Mesothelial cell of epicardium (in vitro differentiated cells): Measurements from ENCODE around the gene SDK1. TPM values are rescaled to one million over a fixed set of nuclear protein-coding genes. Genes with fewer than 3 reads are reported as not detected.

Experiments
- DNase-seq, 2 experiments: peaks; one replicate each; pipeline ENCODE4 v3.0.0; 2021; ENCODE audit warnings: low spot score in 2 of 2; ENCODE audit not compliant: unreplicated experiment in 2 of 2
- H3K27ac Mint-ChIP-seq: 2 replicates; pipeline ENCODE4 v1.8.0; 2021; ENCODE audit warnings: mixed read lengths
- H3K27me3 Mint-ChIP-seq: 2 replicates; pipeline ENCODE4 v1.8.0; 2021; ENCODE audit warnings: low read depth, mixed read lengths
- H3K36me3 Mint-ChIP-seq: 2 replicates; pipeline ENCODE4 v1.8.0; 2021; ENCODE audit warnings: mixed read lengths
- H3K4me1 Mint-ChIP-seq: 2 replicates; pipeline ENCODE4 v1.8.0; 2021; ENCODE audit warnings: mixed read lengths
- H3K4me3 Mint-ChIP-seq: 2 replicates; pipeline ENCODE4 v1.8.0; 2021; ENCODE audit warnings: mild to moderate bottlenecking, moderate library complexity, mixed read lengths
- H3K9me3 Mint-ChIP-seq: 2 replicates; pipeline ENCODE4 v1.8.0; 2021; ENCODE audit warnings: mixed read lengths
- CTCF ChIP-seq: fragments of 200-600 bp; sonication (generic); IDR thresholded peaks from one replicate; pipeline ENCODE4 v1.5.0; 2021; ENCODE audit warnings: antibody characterized with exemption; ENCODE audit not compliant: unreplicated experiment
- total RNA-seq: library from RNA; stranded (reverse); gene quantifications from 3 replicates; pipeline ENCODE4 v1.2.1, GENCODE V29; 2021

Gene SDK1
- total RNA-seq, 1 donor from 2014 or later = 12.8 TPM

- TF ChIP-seq CTCF = no peak
- Mint-ChIP-seq H3K27ac (no peak overlapping the region), H3K27me3 (no peaks in the 10 kb centered on the region), H3K9me3 (peaks cover 27% of the 10 kb centered on the region), H3K36me3 (peaks cover 4% of the 10 kb centered on the region), H3K4me1 (peaks cover 6% of the 10 kb centered on the region), H3K4me3 (no peak overlapping the region)
- no peak for DNase-seq
These were observed 158.1 kb downstream of the SDK1 start for GRCh38 chr7:3459111-3459510.

- Mint-ChIP-seq H3K36me3 (no peaks in the 10 kb centered on the region), H3K27me3 (no peaks in the 10 kb centered on the region), H3K27ac (no peak overlapping the region), H3K4me1 (peaks cover 18% of the 10 kb centered on the region), H3K4me3 (no peak overlapping the region), H3K9me3 (peaks cover 14% of the 10 kb centered on the region)
- no peak for TF ChIP-seq CTCF
- no peak for DNase-seq
These were observed 160.9 kb downstream of the SDK1 start for GRCh38 chr7:3461923-3462322.

- no peaks in the 10 kb centered on the region for H3K27me3 Mint-ChIP-seq
- H3K9me3 Mint-ChIP-seq = peaks cover 3% of the 10 kb centered on the region
- no peak for DNase-seq
- peaks cover 27% of the 10 kb centered on the region for H3K4me1 Mint-ChIP-seq
- no peaks in the 10 kb centered on the region for H3K36me3 Mint-ChIP-seq
- H3K27ac Mint-ChIP-seq = peak overlapping the region; percentile 5
- no peak overlapping the region for H3K4me3 Mint-ChIP-seq
- no peak for TF ChIP-seq CTCF
These were observed 162.6 kb downstream of the SDK1 start for GRCh38 chr7:3463696-3464095.

- no peaks in the 10 kb centered on the region for H3K9me3 Mint-ChIP-seq
- DNase-seq = no peak
- no peak overlapping the region for H3K27ac Mint-ChIP-seq
- peaks cover 40% of the 10 kb centered on the region for H3K4me1 Mint-ChIP-seq
- H3K27me3 Mint-ChIP-seq = no peaks in the 10 kb centered on the region
- H3K4me3 Mint-ChIP-seq = no peak overlapping the region
- H3K36me3 Mint-ChIP-seq = no peaks in the 10 kb centered on the region
- TF ChIP-seq CTCF = no peak
These were observed 164.0 kb downstream of the SDK1 start for GRCh38 chr7:3464900-3465622.

GRCh38 chr7:3466261-3466660 lies 165.2 kb downstream of the SDK1 start:
- H3K4me3 Mint-ChIP-seq = no peak overlapping the region
- no peaks in the 10 kb centered on the region for H3K27me3 Mint-ChIP-seq
- H3K9me3 Mint-ChIP-seq = no peaks in the 10 kb centered on the region
- DNase-seq = no peak
- H3K36me3 Mint-ChIP-seq = no peaks in the 10 kb centered on the region
- H3K4me1 Mint-ChIP-seq = peaks cover 48% of the 10 kb centered on the region
- TF ChIP-seq CTCF = no peak
- peak overlapping the region; percentile 13 for H3K27ac Mint-ChIP-seq
